Right forelimb (tissue), 1 donor: ENCODE results near the gene FAM107B.
A peak's percentile ranks its signal among the peaks of the same experiment; 100 is the strongest.

Source experiments
- DNase-seq: peaks from one replicate; pipeline ENCODE4 v3.0.0-alpha.2; 2018

The FAM107B gene

DNA sequence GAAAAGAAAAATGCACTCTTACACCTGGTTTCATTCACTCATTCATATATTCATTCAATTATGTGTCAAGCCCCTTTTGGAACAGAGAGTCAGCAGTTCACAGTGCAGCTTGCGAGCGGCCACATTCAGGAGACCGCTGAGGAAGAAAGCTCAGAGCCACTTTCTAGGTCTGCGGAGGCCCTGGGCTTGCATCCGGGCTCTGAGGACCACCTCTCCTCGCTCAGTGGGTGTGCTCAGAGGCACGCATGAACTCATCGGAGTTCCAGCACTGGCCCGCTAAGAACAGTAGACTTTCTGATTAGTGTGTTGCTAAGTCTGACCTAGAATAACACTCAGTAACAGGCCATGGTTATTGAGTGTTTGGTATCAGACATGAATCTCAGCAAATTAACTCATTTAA lies 1.8 kb upstream of the FAM107B start:
- no peak for DNase-seq

- no peak for DNase-seq
These were observed 959 bp upstream of the FAM107B start for GRCh38 chr10:14775656-14776055.

DNA sequence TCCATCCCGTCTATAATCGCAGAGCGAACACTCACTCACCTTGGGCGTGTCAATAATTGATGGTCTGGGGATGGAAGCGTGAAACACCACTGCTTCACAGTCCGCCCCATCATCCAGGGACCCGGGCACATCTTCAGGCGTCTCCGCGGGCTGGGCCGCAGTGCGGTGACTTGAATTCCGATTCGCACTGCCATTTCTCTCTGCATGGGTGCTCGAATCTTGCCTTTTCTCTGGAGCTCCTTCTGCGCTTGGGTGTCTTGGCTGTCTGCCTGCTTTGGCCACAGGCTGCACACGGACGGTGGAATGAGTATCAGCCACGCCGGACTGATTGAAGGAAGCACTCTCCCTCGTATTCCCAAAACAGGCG lies 500 bp downstream of the FAM107B start:
- no peak for DNase-seq

- DNase-seq: no peak
These were observed 1.0 kb downstream of the FAM107B start for GRCh38 chr10:14773551-14774213.

DNA sequence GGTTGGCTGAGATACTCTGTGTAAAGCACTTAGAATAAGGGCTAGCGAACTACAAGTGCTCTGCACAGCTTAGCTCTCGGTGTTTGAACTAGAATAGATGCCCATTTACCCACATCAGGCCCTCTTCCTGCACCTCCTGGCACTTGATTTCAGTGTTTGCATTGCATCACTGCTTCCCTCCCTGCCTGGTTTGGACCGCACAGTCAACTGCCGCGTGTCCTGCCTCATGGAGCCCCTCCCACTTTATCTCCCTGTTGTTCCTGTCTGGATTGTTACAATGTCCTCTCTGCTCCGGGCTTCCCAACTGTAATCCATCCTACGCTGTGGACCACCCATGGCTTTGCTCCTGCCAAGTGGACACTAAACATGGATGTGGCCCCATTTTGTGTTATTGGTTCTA lies 2.3 kb downstream of the FAM107B start:
- DNase-seq: no peak

DNA sequence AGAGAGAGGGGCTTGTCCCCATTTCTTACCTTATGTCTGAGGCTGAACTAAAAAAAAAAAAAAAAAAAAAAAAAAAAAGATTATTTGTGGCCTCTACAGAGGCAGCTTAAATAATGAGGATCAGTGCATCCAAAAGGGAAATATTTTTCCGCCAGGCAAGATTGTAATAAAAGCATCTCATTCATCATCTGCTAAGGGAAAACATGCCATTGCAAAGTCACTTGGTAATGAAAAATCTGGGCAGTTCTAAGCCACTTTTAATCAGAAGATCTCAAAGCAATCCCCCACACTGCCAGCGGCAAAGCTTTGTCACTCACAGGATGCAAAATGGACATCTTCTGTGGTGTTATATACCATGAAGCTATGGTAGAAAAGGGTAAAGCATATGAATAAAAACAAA lies 3.8 kb downstream of the FAM107B start:
- no peak for DNase-seq

DNA sequence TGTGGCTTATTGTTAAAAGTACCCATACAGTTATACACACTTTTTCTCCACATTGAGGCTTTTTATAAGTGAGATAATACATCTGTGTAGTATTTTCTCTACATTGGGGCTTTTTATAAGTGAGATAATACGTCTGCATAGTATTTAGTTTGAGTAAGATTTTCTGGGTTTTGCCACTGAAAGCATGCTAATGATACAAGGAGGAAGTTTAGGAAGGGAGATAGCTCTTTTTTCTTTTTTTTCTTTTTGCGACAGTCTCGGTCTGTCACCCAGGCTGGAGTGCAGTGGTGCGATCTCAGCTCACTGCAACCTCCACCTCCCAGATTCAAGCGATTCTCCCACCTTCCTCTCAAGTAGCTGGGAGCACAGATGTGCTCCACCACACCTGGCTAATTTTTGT lies 13.3 kb downstream of the FAM107B start:
- DNase-seq: no peak

GRCh38 chr10:14758994-14759664 lies 15.6 kb downstream of the FAM107B start:
- DNase-seq: no peak

DNA sequence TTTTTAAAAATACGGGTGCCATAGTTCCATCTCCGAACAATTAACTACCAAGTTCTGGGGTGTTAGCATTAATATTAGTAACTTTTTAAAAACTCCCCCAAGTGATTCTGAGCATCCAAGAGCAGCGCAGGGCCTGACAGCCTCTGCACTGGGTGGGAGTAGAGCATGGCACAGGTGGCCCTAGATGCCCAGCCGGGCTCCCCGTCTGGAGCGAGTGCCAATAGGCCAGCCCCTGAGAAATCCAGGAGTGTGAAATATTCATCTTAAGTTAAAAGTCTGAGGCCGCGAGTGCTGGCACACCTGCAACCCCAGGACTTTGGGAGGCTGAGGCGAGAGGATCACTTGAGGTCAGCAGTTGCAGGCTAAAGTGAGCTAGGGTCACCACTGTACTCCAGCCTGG lies 16.2 kb downstream of the FAM107B start:
- no peak for DNase-seq

- no peak for DNase-seq
These were observed 16.7 kb downstream of the FAM107B start for GRCh38 chr10:14757986-14758385.

GRCh38 chr10:14757394-14757793 lies 17.3 kb downstream of the FAM107B start:
- no peak for DNase-seq

- no peak for DNase-seq
These were observed 21.3 kb downstream of the FAM107B start for GRCh38 chr10:14753441-14753840.

DNA sequence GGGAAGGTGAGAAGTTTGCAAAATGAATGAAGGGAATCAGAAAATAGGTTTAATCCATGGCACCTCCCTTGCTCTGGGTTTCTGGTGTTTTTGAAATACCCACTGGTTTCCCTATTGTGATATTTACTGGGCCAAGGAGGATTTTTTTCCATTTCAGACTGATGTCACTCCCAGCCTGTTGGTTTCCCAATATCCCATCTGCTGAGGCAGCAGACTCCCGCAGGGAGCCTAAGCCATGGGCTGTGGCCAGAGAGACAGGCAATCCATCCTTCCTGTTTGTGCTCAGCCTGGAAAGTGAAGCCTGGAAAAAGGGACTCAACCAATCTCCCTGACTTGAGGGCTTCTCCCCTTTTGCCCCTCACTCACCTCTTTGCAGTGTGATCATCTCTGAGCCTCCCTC lies 22.8 kb downstream of the FAM107B start:
- peak; percentile 61 for DNase-seq

DNA sequence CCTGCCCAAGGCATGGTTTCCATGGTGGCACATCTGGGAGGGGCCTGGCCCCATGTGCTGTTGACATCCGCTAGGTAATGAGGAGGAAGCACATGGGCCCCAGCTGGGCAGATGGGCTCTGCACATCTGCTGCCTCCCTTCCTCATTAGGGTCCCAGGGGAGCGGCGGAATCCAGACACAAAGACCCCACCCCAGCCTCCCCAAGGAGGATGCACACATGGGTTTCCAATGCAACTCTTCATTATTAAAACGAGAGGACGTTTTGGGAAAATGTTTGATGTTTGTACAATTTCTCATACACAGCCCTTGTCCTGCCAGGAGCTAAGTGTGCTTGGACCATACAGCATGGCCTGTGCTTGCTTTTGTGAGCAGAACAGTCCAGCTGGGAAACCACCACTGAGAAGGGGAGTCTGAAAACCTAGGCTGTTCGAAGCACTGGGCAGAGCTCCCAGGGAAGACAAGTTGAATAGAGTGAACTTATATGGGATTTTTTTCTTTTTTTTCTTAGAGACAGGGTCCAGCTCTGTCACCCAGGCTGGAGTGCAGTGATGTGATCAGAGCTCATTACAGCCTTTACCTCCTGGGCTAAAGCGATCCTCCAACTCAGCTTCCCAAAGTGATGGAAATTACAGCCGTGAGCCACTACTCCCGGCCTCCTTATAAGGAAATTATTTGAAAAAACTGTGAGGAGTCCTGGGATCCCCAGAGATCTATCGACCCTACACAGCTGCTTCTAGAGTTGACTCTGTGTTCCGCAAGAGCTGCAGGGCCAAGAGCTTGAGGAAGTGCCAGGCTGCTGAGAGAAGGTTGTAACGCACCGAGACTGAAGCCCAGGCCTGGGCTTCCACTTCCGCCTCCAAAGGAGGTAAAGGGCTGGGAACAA lies 23.4 kb downstream of the FAM107B start:
- peak; percentile 74 for DNase-seq

GRCh38 chr10:14749070-14749809 lies 25.5 kb downstream of the FAM107B start:
- no peak for DNase-seq

- DNase-seq: no peak
These were observed 26.3 kb downstream of the FAM107B start for GRCh38 chr10:14748441-14748840.

GRCh38 chr10:14742815-14743214 lies 31.9 kb downstream of the FAM107B start:
- DNase-seq: no peak

DNA sequence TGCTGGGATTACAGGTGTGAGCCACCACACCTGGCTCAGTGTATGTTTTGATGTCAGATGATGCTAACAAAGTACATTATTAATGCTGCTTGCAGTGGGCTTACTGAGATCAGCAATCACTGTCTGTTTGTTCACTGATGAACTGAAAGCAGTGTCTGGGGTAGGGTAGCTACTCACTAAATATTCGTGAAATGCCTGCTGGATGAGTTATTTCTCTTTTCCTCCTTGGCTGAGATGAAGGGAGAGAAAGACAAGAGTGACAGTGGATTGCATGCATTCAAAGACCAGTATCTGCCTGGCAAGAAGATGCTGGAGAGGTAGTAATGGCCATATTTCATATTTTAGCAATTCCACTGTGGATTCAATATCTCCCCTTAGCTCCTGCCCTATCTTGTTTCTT lies 32.3 kb downstream of the FAM107B start:
- no peak for DNase-seq

GRCh38 chr10:14740684-14741247 lies 33.9 kb downstream of the FAM107B start:
- DNase-seq: no peak

DNA sequence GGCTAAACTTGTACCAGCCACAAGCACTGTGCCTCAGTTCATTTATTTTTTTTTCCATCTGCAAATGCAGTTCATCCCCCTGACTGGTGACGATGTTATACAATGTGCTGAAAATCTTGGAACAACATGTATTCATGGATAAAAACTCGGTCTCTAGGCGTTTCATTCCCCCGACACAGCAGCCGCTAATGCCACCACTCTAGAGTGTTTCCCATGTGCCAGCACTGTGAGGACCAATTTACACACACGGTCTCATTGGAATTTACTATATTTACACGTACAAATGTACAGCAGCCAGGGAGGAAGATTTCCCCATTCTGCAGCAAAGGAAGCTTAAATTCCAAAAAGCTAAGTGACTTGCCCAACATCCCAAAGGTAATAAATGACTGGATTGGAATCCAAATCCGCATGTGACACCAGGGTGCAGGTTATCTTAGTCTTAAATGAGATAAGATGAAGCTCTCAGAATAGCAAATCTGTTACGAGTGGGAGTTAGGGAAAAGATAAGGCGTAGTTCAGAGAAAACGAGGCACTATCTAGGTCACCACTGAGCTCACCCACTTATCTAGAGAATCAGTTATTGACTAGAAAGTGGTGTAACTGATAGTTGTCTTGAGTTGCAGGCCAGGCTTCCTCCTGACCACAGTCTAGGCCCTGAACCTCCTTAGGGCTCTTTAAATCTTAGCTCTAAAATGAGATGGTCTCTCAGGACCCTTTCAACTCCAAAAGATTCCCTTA lies 36.7 kb downstream of the FAM107B start:
- no peak for DNase-seq

DNA sequence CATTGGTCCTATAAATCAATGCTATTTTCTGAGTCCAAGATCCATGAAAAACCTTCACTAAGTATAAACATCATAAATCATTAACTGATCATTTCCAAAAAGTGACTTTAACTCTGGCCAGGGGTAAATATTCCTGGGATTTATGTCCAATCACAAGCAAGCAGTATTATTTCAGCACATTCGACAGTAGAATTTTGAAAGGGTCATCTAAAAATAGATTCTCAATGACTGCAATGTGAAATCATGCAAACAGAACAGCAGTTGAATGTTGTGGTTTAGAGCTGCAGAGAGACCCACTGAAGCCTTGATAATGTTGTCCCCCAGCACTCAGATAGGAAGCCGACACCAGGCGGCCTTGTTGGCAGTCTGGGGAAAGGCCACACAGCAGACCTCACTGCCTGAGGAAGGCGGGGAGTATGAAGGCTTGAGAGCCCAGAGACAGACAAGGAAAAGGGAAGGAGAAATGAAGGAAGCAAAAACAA lies 38.1 kb downstream of the FAM107B start:
- no peak for DNase-seq

DNA sequence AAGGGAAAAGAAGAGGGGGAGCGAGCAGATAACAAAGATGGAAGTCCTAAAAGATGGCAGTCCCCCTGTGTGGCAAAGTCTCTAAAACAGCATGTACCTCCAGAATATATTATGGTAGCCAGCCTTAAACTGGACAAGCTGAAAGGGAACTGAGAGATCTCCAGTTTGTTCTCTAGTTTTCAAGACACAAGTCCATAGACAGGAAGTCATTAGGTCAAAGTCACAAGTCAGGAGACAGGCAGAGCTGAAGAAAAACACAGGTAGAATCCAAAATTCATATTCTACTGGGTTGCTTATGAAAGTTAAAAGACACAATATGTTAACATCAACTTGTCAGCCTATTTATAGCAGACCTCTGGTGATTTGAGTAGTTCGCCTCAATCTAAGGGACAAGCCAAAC lies 38.7 kb downstream of the FAM107B start:
- DNase-seq: no peak
